Pancreas (tissue), 10 donors: ENCODE data around the gene DBNDD2. TPM values are rescaled to one million over a fixed set of nuclear protein-coding genes. Genes with fewer than 3 reads are reported as not detected.

Experiments used
- ATAC-seq, 4 donors: fragments of 200-7000 bp; cut with Tn5 transposase; one replicate each; pipeline versions ENCODE4 v1.8.0 to v1.9.1; 2020; ENCODE audit warnings: mild to moderate bottlenecking in 4 of 4, moderate library complexity in 4 of 4
- DNase-seq, 6 donors: peaks; one replicate each; pipeline ENCODE4 v3.0.0-alpha.2; 2020
- FAIRE-seq: peaks from 2 replicates; lab custom pipeline; 2012; peaks lifted over from hg19 to GRCh38; lab: Jason Lieb, UNC
- H3K27ac ChIP-seq, 4 donors: fragments of 200-600 bp; sonication (generic); 1 replicate in 3 of 4; 2 replicates in 1 of 4; pipeline versions ENCODE4 v1.5.0 to v1.8.0; 2020
- H3K27me3 ChIP-seq, 4 donors: fragments of 200-600 bp; one replicate each; pipeline ENCODE4 v1.8.0; 2021
- H3K36me3 ChIP-seq, 3 donors: fragments of 200-600 bp; sonication (generic) in 1 of 3; one replicate each; pipeline versions ENCODE4 v1.5.0 to v1.8.0; 2020 to 2021
- H3K4me1 ChIP-seq, 3 donors: fragments of 200-600 bp; one replicate each; pipeline ENCODE4 v1.8.0; 2021
- H3K4me3 ChIP-seq, 4 donors: fragments of 200-600 bp; sonication (generic) in 2 of 4; one replicate each; pipeline versions ENCODE4 v1.5.0 to v1.8.0; 2020 to 2021
- H3K9me3 ChIP-seq, 4 donors: fragments of 200-600 bp; one replicate each; pipeline ENCODE4 v1.8.0; 2021
- CTCF ChIP-seq, 4 donors: fragments of 200-600 bp; sonication (generic) in 3 of 4; IDR thresholded peaks; one replicate each; pipeline versions ENCODE4 v1.5.0 to v1.8.0; 2021; ENCODE audit warnings: antibody characterized with exemption in 4 of 4
- WGBS, 2 donors: extraction: QIAGEN DNeasy Blood & Tissue Kit; methylation state at CpG; one replicate each; pipeline ENCODE4 v1.1.7; 2013; 5-methylcytosine and 5-hydroxymethylcytosine counted together
- intact Hi-C, 3 donors: fragments of 100-400 bp; cut with DNase I; formaldehyde crosslinking; loops; one replicate each; pipeline versions ENCODE4 v1.11.1 to v1.14.2; 2022
- polyA plus RNA-seq, 2 donors: library from polyadenylated mRNA; stranded (reverse); fragments of 200-250 nt; gene quantifications; one replicate each; pipeline ENCODE4 v1.2.3, GENCODE V29; 2013
- total RNA-seq, 6 donors: library from RNA; stranded (reverse); fragmentation: NEBNext Ultra II Directional in 4 of 6; extraction: Animal tissue kit (Norgen Biotek cat#: 25700) in 4 of 6; gene quantifications; one replicate each; pipeline versions ENCODE4 v1.2.1 to v1.2.4, GENCODE V29; 2021 to 2023
- donor health status: healthy with polysubstance abuse.
- donor health status: DM: no; HTN: no; CAD: no; lungs with moderate emphysema.
- donor health status: DM: no; HTN: no; CAD: no.
- donor health status: control.
- donor health status: control.
- donor health status: Bipolar disorder and iron deficiency.
- donor health status: DM: yes; HTN: yes; CAD: no.
- donor health status: DM: no; HTN: no; CAD: no.
- donor health status: DM: no; HTN: no; CAD: no.
- donor health status: DM: yes; HTN: yes; CAD: no.

Gene DBNDD2
- total and polyA plus RNA-seq, 8 donors: 11.6 to 31.0 (median 18.5) TPM

- 79 to 83% methylated on average over 3 of the region's 3 CpGs for WGBS, 2 donors
- no peak for FAIRE-seq
- no peak for ATAC-seq
- Histone ChIP-seq H3K9me3 (no peaks in the 10 kb centered on the region), H3K4me1 (peaks cover 0 to 4% (median 0%) of the 10 kb centered on the region in 3 donors), H3K4me3 (no peak overlapping the region), H3K27me3 (no peaks in the 10 kb centered on the region), H3K27ac (no peak overlapping the region), H3K36me3 (no peaks in the 10 kb centered on the region)
- intact Hi-C loops: no loop called here
- no peak for DNase-seq
- no peak for TF ChIP-seq CTCF (IDR thresholded peaks at IDR 0.05)
Observed at GRCh38 chr20:45440424-45440823, 32.3 kb downstream of the DBNDD2 start.

GRCh38 chr20:45440891-45441685 is 33.0 kb downstream of the DBNDD2 start:
- H3K4me1 ChIP-seq: peaks cover 0 to 4% (median 0%) of the 10 kb centered on the region in 3 donors
- 64 to 67% methylated on average over 5 of the region's 5 CpGs for WGBS, 2 donors
- intact Hi-C loops: no loop called here
- TF ChIP-seq CTCF (IDR thresholded peaks at IDR 0.05): no peak
- H3K27ac ChIP-seq: no peak overlapping the region
- no peak for DNase-seq
- no peaks in the 10 kb centered on the region for H3K27me3 ChIP-seq
- H3K9me3 ChIP-seq: no peaks in the 10 kb centered on the region
- no peak for FAIRE-seq
- no peaks in the 10 kb centered on the region for H3K36me3 ChIP-seq
- ATAC-seq: no peak
- H3K4me3 ChIP-seq: no peak overlapping the region

- Histone ChIP-seq H3K27ac (no peak overlapping the region), H3K27me3 (no peaks in the 10 kb centered on the region), H3K4me1 (no peaks in the 10 kb centered on the region), H3K36me3 (no peaks in the 10 kb centered on the region), H3K9me3 (no peaks in the 10 kb centered on the region), H3K4me3 (no peak overlapping the region)
- WGBS, 2 donors: 48 to 69% methylated on average over 1 of the region's 1 CpG
- intact Hi-C loops: no loop called here
- ATAC-seq: no peak
- no peak for FAIRE-seq
- no peak for DNase-seq
- TF ChIP-seq CTCF (IDR thresholded peaks at IDR 0.05): no peak
Observed at GRCh38 chr20:45441746-45442145, 33.7 kb downstream of the DBNDD2 start.

GRCh38 chr20:45444050-45444449 is 36.0 kb downstream of the DBNDD2 start:
- Histone ChIP-seq H3K27me3 (no peaks in the 10 kb centered on the region), H3K36me3 (no peaks in the 10 kb centered on the region), H3K27ac (no peak overlapping the region), H3K4me3 (no peak overlapping the region), H3K9me3 (no peaks in the 10 kb centered on the region), H3K4me1 (no peaks in the 10 kb centered on the region)
- TF ChIP-seq CTCF (IDR thresholded peaks at IDR 0.05): no peak
- DNase-seq: no peak
- no peak for FAIRE-seq
- intact Hi-C loops: no loop called here
- ATAC-seq: no peak
